HEK293 (cell line): ENCODE data around the gene NEK2.
"Not testable (repeated sequence)": the region's sequence is repeated elsewhere in the genome, so short reads cannot be mapped to it uniquely, and the experiment has no call there.

Experiments
- CTCF ChIA-PET: fragments of 350-600 bp; formaldehyde crosslinking; extraction: SDS; loops from one replicate; lab custom pipeline; 2021; ENCODE audit warnings: antibody characterized with exemption; lab: Yijun Ruan, JAX
- POLR2A ChIA-PET: fragments of 300-600 bp; formaldehyde crosslinking; extraction: SDS; loops from one replicate; lab custom pipeline; 2020; ENCODE audit warnings: antibody characterized with exemption, inconsistent platforms; lab: Yijun Ruan, JAX
- H3K27ac ChIP-seq: fragments of 200-500 bp; sonication (Bioruptor generic); 2 replicates; pipeline ENCODE4 v1.5.1; 2014; ENCODE audit warnings: low read depth, low read length, control low read depth, inconsistent platforms; ENCODE audit errors: extremely low read depth
- H3K36me3 ChIP-seq, 2 experiments: fragments of 200-500 bp in 1 of 2; sonication (Bioruptor generic) in 1 of 2; 1 replicate in 1 of 2; 2 replicates in 1 of 2; pipeline ENCODE4 v1.5.1; 2014 to 2017; ENCODE audit warnings: inconsistent platforms in 2 of 2, low read length in 2 of 2; ENCODE audit not compliant: control insufficient read depth in 2 of 2, insufficient read depth in 1 of 2
- H3K4me1 ChIP-seq: fragments of 200-500 bp; sonication (Bioruptor generic); 2 replicates; pipeline ENCODE4 v1.5.1; 2014; ENCODE audit warnings: mild to moderate bottlenecking, low read length, inconsistent platforms; ENCODE audit not compliant: control insufficient read depth, insufficient read depth
- H3K4me3 ChIP-seq: 2 replicates; pipeline ENCODE4 v1.5.1; 2011; ENCODE audit warnings: low read depth, mild to moderate bottlenecking, control low read depth, low read length, moderate library complexity
- H3K9me3 ChIP-seq: fragments of 200-500 bp; sonication (Bioruptor generic); 2 replicates; pipeline ENCODE4 v1.5.1; 2014; ENCODE audit warnings: low read depth, low read length, inconsistent platforms; ENCODE audit not compliant: control insufficient read depth, insufficient read depth
- CTCF ChIP-seq: fragments of 450-650 bp; formaldehyde crosslinking; IDR thresholded peaks from 2 replicates; pipeline ENCODE4 v1.5.1; 2016; ENCODE audit warnings: missing biosample characterization, missing genetic modification characterization
- EGR2 ChIP-seq: fragments of 450-650 bp; formaldehyde crosslinking; IDR thresholded peaks from 2 replicates; pipeline ENCODE4 v1.5.1; 2016; ENCODE audit warnings: low read depth, missing biosample characterization, missing genetic modification characterization
- GLIS2 ChIP-seq: fragments of 450-650 bp; formaldehyde crosslinking; IDR thresholded peaks from 2 replicates; pipeline ENCODE4 v1.5.1; 2016; ENCODE audit warnings: missing biosample characterization, missing genetic modification characterization
- PATZ1 ChIP-seq: fragments of 450-650 bp; formaldehyde crosslinking; IDR thresholded peaks from 2 replicates; pipeline ENCODE4 v1.5.1; 2016; ENCODE audit warnings: missing biosample characterization, missing genetic modification characterization
- ZBTB1 ChIP-seq: fragments of 450-650 bp; formaldehyde crosslinking; IDR thresholded peaks from 2 replicates; pipeline ENCODE4 v1.5.1; 2016; ENCODE audit warnings: missing biosample characterization, missing genetic modification characterization
- ZBTB49 ChIP-seq: fragments of 450-650 bp; formaldehyde crosslinking; IDR thresholded peaks from 2 replicates; pipeline ENCODE4 v1.5.1; 2016; ENCODE audit warnings: missing biosample characterization, missing genetic modification characterization, low read depth
- ZFHX2 ChIP-seq: fragments of 450-650 bp; formaldehyde crosslinking; conservative IDR thresholded peaks from 2 replicates; pipeline ENCODE4 v1.5.1; 2016; ENCODE audit warnings: missing biosample characterization, missing genetic modification characterization
- ZIC2 ChIP-seq: fragments of 450-650 bp; formaldehyde crosslinking; IDR thresholded peaks from 2 replicates; pipeline ENCODE4 v1.5.1; 2016; ENCODE audit warnings: missing biosample characterization, missing genetic modification characterization
- ZNF274 ChIP-seq, 2 experiments: fragments of 200-500 bp in 1 of 2; fragments of 450-650 bp in 1 of 2; sonication (Bioruptor generic) in 1 of 2; formaldehyde crosslinking in 1 of 2; IDR thresholded peaks; 2 replicates each; pipeline versions ENCODE4 v1.5.1 to v1.6.1; 2014 to 2016; ENCODE audit warnings: borderline replicate concordance in 1 of 2, inconsistent platforms in 1 of 2, low read length in 1 of 2, missing biosample characterization in 1 of 2, missing genetic modification characterization in 1 of 2
- ZNF311 ChIP-seq: fragments of 450-650 bp; formaldehyde crosslinking; IDR thresholded peaks from 2 replicates; pipeline ENCODE4 v1.5.1; 2017; ENCODE audit warnings: missing biosample characterization, missing genetic modification characterization, borderline replicate concordance

NEK2 gene

GRCh38 chr1:211697356-211697755, 21.9 kb upstream of the NEK2 start:
- H3K9me3 ChIP-seq: no peaks in the 10 kb centered on the region
- TF ChIP-seq PATZ1 (tag by site-specific recombination) (no peak), GLIS2 (tag by site-specific recombination) (no peak), ZIC2 (tag by site-specific recombination) (peak; percentile 57), ZNF311 (tag by site-specific recombination) (no peak)
- CTCF ChIA-PET: interaction anchor here (0.6 to 5.2 kb wide), 18 partner anchors 12 to 759 kb away, joined by 3 to 60 read pairs (median 8); partner anchors contain the start of genes DTL and INTS7
- no peak overlapping the region for H3K27ac ChIP-seq
- no peaks in the 10 kb centered on the region for H3K4me1 ChIP-seq
- H3K4me3 ChIP-seq: no peak overlapping the region
- POLR2A ChIA-PET: no interaction called here
- H3K36me3 ChIP-seq: no peaks in the 10 kb centered on the region

GRCh38 chr1:211695135-211695816, 19.9 kb upstream of the NEK2 start:
- Histone ChIP-seq H3K4me1 (no peaks in the 10 kb centered on the region), H3K27ac (no peak overlapping the region), H3K36me3 (no peaks in the 10 kb centered on the region), H3K4me3 (no peak overlapping the region), H3K9me3 (no peaks in the 10 kb centered on the region)
- ChIA-PET POLR2A (interaction anchor here (0.6 kb wide), 1 partner anchor 108 kb away, joined by 5 read pairs; no protein-coding TSS in a partner anchor), CTCF (interaction anchor here (0.6 to 5.2 kb wide), 8 partner anchors 14 to 1122 kb away, joined by 3 to 60 read pairs (median 4); partner anchors contain the start of genes DTL and INTS7)
- TF ChIP-seq EGR2 (tag by site-specific recombination) (peak; percentile 71), ZBTB1 (tag by site-specific recombination) (no peak), CTCF (no peak), ZFHX2 (tag by site-specific recombination) (peak; percentile 84), ZBTB49 (no peak)

- H3K36me3 ChIP-seq; POLR2A ChIA-PET; H3K4me3 ChIP-seq; H3K27ac ChIP-seq; H3K4me1 ChIP-seq; H3K9me3 ChIP-seq; TF ChIP-seq ZNF274 (IDR thresholded peaks at IDR 0.05; ENCODE audit: low read length): not testable (repeated sequence)
- TF ChIP-seq ZNF274 (tag by site-specific recombination; IDR thresholded peaks at IDR 0.05; ENCODE audit: borderline replicate concordance): peak; percentile 83; the same call in 1 of the 2 replicates
- CTCF ChIA-PET: interaction anchor here (0.6 kb wide), 1 partner anchor 236 kb away, joined by 3 read pairs; no protein-coding TSS in a partner anchor
Measured at GRCh38 chr1:211693911-211694310, 18.5 kb upstream of the NEK2 start.
